PFSK-1 (cell line): Measurements from ENCODE around the gene HBS1L.

Experiments
- FOXP2 ChIP-seq: optimal IDR thresholded peaks from 2 replicates; pipeline ENCODE3; 2011; ENCODE audit warnings: borderline replicate concordance, control low read depth, inconsistent platforms; ENCODE audit not compliant: insufficient read depth; ENCODE audit errors: extremely low read length, extremely low read depth
- POLR2AphosphoS5 ChIP-seq: IDR thresholded peaks from 2 replicates; pipeline ENCODE4 v1.6.1; 2012; ENCODE audit warnings: low read depth, mild to moderate bottlenecking, control low read depth, low read length, moderate library complexity
- REST ChIP-seq, 2 experiments: IDR thresholded peaks; 2 replicates each; pipeline versions ENCODE4 v1.6.1 to v1.8.0; 2011 to 2012; ENCODE audit warnings: low read depth in 2 of 2, low read length in 2 of 2, control low read depth in 1 of 2, inconsistent platforms in 1 of 2, mild to moderate bottlenecking in 1 of 2, moderate library complexity in 1 of 2; ENCODE audit not compliant: insufficient read depth in 1 of 2
- SIN3A ChIP-seq: IDR thresholded peaks from 2 replicates; pipeline ENCODE4 v1.6.1; 2012; ENCODE audit warnings: mild to moderate bottlenecking, low read length, moderate library complexity, borderline replicate concordance; ENCODE audit not compliant: insufficient read depth
- TAF1 ChIP-seq: IDR thresholded peaks from 2 replicates; pipeline ENCODE4 v1.6.1; 2012; ENCODE audit warnings: low read length, control low read depth, borderline replicate concordance; ENCODE audit not compliant: insufficient read depth

Gene HBS1L

GRCh38 chr6:135063926-135064325, 9.3 kb upstream of the HBS1L start:
- TF ChIP-seq POLR2AphosphoS5 (no peak), SIN3A (no peak), TAF1 (no peak), REST (IDR thresholded peaks at IDR 0.05; ENCODE audit: insufficient read depth in 1 of 2, low read depth in 2 of 2, low read length in 2 of 2) (no peak), FOXP2 (no peak)

- TF ChIP-seq POLR2AphosphoS5 (no peak), TAF1 (no peak), SIN3A (no peak), FOXP2 (no peak), REST (IDR thresholded peaks at IDR 0.05; ENCODE audit: insufficient read depth in 1 of 2, low read depth in 2 of 2, low read length in 2 of 2) (no peak)
Measured at GRCh38 chr6:135062735-135063134, 8.1 kb upstream of the HBS1L start.

GRCh38 chr6:135060076-135060475, 5.5 kb upstream of the HBS1L start:
- TF ChIP-seq SIN3A, result no peak
- no peak for TF ChIP-seq POLR2AphosphoS5
- TF ChIP-seq TAF1, result no peak
- no peak for TF ChIP-seq FOXP2
- TF ChIP-seq REST (IDR thresholded peaks at IDR 0.05; ENCODE audit: insufficient read depth in 1 of 2, low read depth in 2 of 2, low read length in 2 of 2), result no peak

- TF ChIP-seq FOXP2 (no peak), SIN3A (no peak), POLR2AphosphoS5 (no peak), REST (IDR thresholded peaks at IDR 0.05; ENCODE audit: insufficient read depth in 1 of 2, low read depth in 2 of 2, low read length in 2 of 2) (no peak), TAF1 (no peak)
Measured at GRCh38 chr6:135056632-135057031, 2.0 kb upstream of the HBS1L start.

GRCh38 chr6:135054226-135054568, 425 bp downstream of the HBS1L start:
- no peak for TF ChIP-seq SIN3A
- no peak for TF ChIP-seq FOXP2
- TF ChIP-seq TAF1, result no peak
- no peak for TF ChIP-seq POLR2AphosphoS5
- no peak for TF ChIP-seq REST (IDR thresholded peaks at IDR 0.05; ENCODE audit: insufficient read depth in 1 of 2, low read depth in 2 of 2, low read length in 2 of 2)
